HEK293 (cell line): Measurements from ENCODE around the gene HDAC1.

ENCODE experiments used
- CTCF ChIA-PET: fragments of 350-600 bp; formaldehyde crosslinking; extraction: SDS; loops from one replicate; lab custom pipeline; 2021; ENCODE audit warnings: antibody characterized with exemption; lab: Yijun Ruan, JAX
- POLR2A ChIA-PET: fragments of 300-600 bp; formaldehyde crosslinking; extraction: SDS; loops from one replicate; lab custom pipeline; 2020; ENCODE audit warnings: antibody characterized with exemption, inconsistent platforms; lab: Yijun Ruan, JAX
- H3K27ac ChIP-seq: fragments of 200-500 bp; sonication (Bioruptor generic); 2 replicates; pipeline ENCODE4 v1.5.1; 2014; ENCODE audit warnings: low read depth, low read length, control low read depth, inconsistent platforms; ENCODE audit errors: extremely low read depth
- H3K36me3 ChIP-seq, 2 experiments: fragments of 200-500 bp in 1 of 2; sonication (Bioruptor generic) in 1 of 2; 1 replicate in 1 of 2; 2 replicates in 1 of 2; pipeline ENCODE4 v1.5.1; 2014 to 2017; ENCODE audit warnings: inconsistent platforms in 2 of 2, low read length in 2 of 2; ENCODE audit not compliant: control insufficient read depth in 2 of 2, insufficient read depth in 1 of 2
- H3K4me1 ChIP-seq: fragments of 200-500 bp; sonication (Bioruptor generic); 2 replicates; pipeline ENCODE4 v1.5.1; 2014; ENCODE audit warnings: mild to moderate bottlenecking, low read length, inconsistent platforms; ENCODE audit not compliant: control insufficient read depth, insufficient read depth
- H3K4me3 ChIP-seq: 2 replicates; pipeline ENCODE4 v1.5.1; 2011; ENCODE audit warnings: low read depth, mild to moderate bottlenecking, control low read depth, low read length, moderate library complexity
- H3K9me3 ChIP-seq: fragments of 200-500 bp; sonication (Bioruptor generic); 2 replicates; pipeline ENCODE4 v1.5.1; 2014; ENCODE audit warnings: low read depth, low read length, inconsistent platforms; ENCODE audit not compliant: control insufficient read depth, insufficient read depth
- BCL11B ChIP-seq: fragments of 450-650 bp; formaldehyde crosslinking; IDR thresholded peaks from 2 replicates; pipeline ENCODE4 v1.5.1; 2016; ENCODE audit warnings: low read depth, missing biosample characterization, missing genetic modification characterization
- SCRT2 ChIP-seq: fragments of 450-650 bp; formaldehyde crosslinking; IDR thresholded peaks from 2 replicates; pipeline ENCODE4 v1.5.1; 2016; ENCODE audit warnings: missing biosample characterization, missing genetic modification characterization
- YY2 ChIP-seq: fragments of 450-650 bp; formaldehyde crosslinking; IDR thresholded peaks from 2 replicates; pipeline ENCODE4 v1.5.1; 2016; ENCODE audit warnings: missing biosample characterization, missing genetic modification characterization
- ZBTB1 ChIP-seq: fragments of 450-650 bp; formaldehyde crosslinking; IDR thresholded peaks from 2 replicates; pipeline ENCODE4 v1.5.1; 2016; ENCODE audit warnings: missing biosample characterization, missing genetic modification characterization
- ZBTB17 ChIP-seq: fragments of 450-650 bp; formaldehyde crosslinking; IDR thresholded peaks from 2 replicates; pipeline ENCODE4 v1.5.1; 2016; ENCODE audit warnings: missing biosample characterization, missing genetic modification characterization
- ZEB2 ChIP-seq: fragments of 450-650 bp; formaldehyde crosslinking; IDR thresholded peaks from 2 replicates; pipeline ENCODE4 v1.5.1; 2016; ENCODE audit warnings: missing biosample characterization, missing genetic modification characterization
- ZIC2 ChIP-seq: fragments of 450-650 bp; formaldehyde crosslinking; IDR thresholded peaks from 2 replicates; pipeline ENCODE4 v1.5.1; 2016; ENCODE audit warnings: missing biosample characterization, missing genetic modification characterization
- ZNF133 ChIP-seq: fragments of 450-650 bp; formaldehyde crosslinking; IDR thresholded peaks from 2 replicates; pipeline ENCODE4 v1.5.1; 2016; ENCODE audit warnings: missing biosample characterization, missing genetic modification characterization
- ZNF146 ChIP-seq: fragments of 450-650 bp; formaldehyde crosslinking; IDR thresholded peaks from 2 replicates; pipeline ENCODE4 v1.5.1; 2016; ENCODE audit warnings: missing biosample characterization, missing genetic modification characterization
- ZNF521 ChIP-seq: fragments of 450-650 bp; formaldehyde crosslinking; IDR thresholded peaks from 2 replicates; pipeline ENCODE4 v1.5.1; 2017; ENCODE audit warnings: missing biosample characterization, mild to moderate bottlenecking, missing genetic modification characterization
- ZNF549 ChIP-seq: fragments of 450-650 bp; IDR thresholded peaks from 2 replicates; pipeline ENCODE4 v1.5.1; 2018; ENCODE audit warnings: missing biosample characterization, missing genetic modification characterization, mild to moderate bottlenecking, inconsistent platforms, moderate library complexity
- ZNF585B ChIP-seq: fragments of 450-650 bp; formaldehyde crosslinking; IDR thresholded peaks from 2 replicates; pipeline ENCODE4 v1.5.1; 2016; ENCODE audit warnings: missing biosample characterization, missing genetic modification characterization
- ZNF629 ChIP-seq: fragments of 450-650 bp; formaldehyde crosslinking; IDR thresholded peaks from 2 replicates; pipeline ENCODE4 v1.5.1; 2017; ENCODE audit warnings: missing biosample characterization, missing genetic modification characterization
- ZNF658 ChIP-seq: fragments of 450-650 bp; formaldehyde crosslinking; IDR thresholded peaks from 2 replicates; pipeline ENCODE4; 2016; ENCODE audit warnings: missing biosample characterization, missing genetic modification characterization
- ZNF664 ChIP-seq: fragments of 450-650 bp; formaldehyde crosslinking; IDR thresholded peaks from 2 replicates; pipeline ENCODE4 v1.5.1; 2016; ENCODE audit warnings: missing biosample characterization, missing genetic modification characterization
- ZNF747 ChIP-seq: fragments of 450-650 bp; formaldehyde crosslinking; IDR thresholded peaks from 2 replicates; pipeline ENCODE4 v1.5.1; 2016; ENCODE audit warnings: missing biosample characterization, missing genetic modification characterization
- ZNF777 ChIP-seq: fragments of 450-650 bp; formaldehyde crosslinking; IDR thresholded peaks from 2 replicates; pipeline ENCODE4 v1.5.1; 2017; ENCODE audit warnings: missing biosample characterization, missing genetic modification characterization, borderline replicate concordance
- ZNF791 ChIP-seq: fragments of 450-650 bp; formaldehyde crosslinking; IDR thresholded peaks from 2 replicates; pipeline ENCODE4 v1.5.1; 2016; ENCODE audit warnings: missing biosample characterization, missing genetic modification characterization
- ZNF843 ChIP-seq: fragments of 450-650 bp; formaldehyde crosslinking; IDR thresholded peaks from 2 replicates; pipeline ENCODE4 v1.5.1; 2016; ENCODE audit warnings: missing biosample characterization, missing genetic modification characterization
- TF ChIP-seq, protein P1 (sequence below): fragments of 450-650 bp; formaldehyde crosslinking; IDR thresholded peaks from 2 replicates; pipeline ENCODE4 v1.5.1; 2016; ENCODE audit warnings: missing biosample characterization, missing genetic modification characterization, borderline replicate concordance
- TF ChIP-seq, protein P2 (sequence below): fragments of 450-650 bp; formaldehyde crosslinking; IDR thresholded peaks from 2 replicates; pipeline ENCODE4 v1.5.1; 2016; ENCODE audit warnings: missing biosample characterization, missing genetic modification characterization
- TF ChIP-seq, protein P3 (sequence below): fragments of 450-650 bp; formaldehyde crosslinking; IDR thresholded peaks from 2 replicates; pipeline ENCODE4 v1.5.1; 2016; ENCODE audit warnings: missing biosample characterization, missing genetic modification characterization
- TF ChIP-seq, protein P4 (sequence below): fragments of 450-650 bp; formaldehyde crosslinking; IDR thresholded peaks from 2 replicates; pipeline ENCODE4 v1.5.1; 2016; ENCODE audit warnings: missing biosample characterization, missing genetic modification characterization

HDAC1 gene

DNA sequence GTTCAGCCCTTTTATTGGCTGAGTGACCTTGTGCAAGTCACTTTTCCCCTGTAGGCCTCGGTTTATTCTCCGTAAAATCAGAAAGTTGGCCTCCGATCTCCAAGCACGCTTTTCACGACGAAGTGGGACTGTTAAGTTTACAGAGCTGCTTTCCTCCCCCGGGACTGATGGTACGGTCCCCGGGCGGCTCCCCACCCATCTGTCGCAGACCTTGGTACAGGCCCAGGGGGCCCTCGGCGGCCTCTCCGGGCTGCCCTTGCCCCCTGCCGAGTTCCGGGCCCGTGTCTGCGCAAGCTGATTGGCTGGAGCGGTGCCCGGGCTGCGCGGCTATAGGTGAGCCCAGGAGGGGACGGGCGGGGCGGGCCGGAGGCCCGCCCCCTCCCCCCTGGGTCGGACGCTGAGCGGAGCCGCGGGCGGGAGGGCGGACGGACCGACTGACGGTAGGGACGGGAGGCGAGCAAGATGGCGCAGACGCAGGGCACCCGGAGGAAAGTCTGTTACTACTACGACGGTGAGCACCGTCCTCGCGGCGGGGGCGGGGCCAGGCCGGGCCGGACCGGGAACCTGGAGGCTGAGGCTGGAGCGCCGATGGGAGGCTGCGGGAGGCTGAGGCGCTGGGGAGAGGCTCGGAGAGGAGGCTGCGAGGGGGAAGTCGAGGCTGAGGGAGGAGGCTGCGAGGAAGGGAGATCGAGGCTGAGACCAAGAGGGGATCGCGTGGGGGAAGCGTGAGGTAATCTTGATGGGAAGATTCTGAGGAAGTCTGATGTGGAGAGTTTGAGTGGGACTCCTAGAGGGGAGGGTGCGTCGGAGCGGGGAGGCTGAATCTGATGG lies at the start of gene HDAC1:
Gene HDAC1 (plus strand): TSS at position 376 of the 831 bp plus-strand sequence. CDS start 87 bp downstream, at position 463.
- H3K4me3 ChIP-seq: peak within 1 kb of the TSS; percentile 94
- H3K36me3 ChIP-seq: peaks cover 0 to 23% of the 10 kb centered on the region in 2 experiments; a peak in 2 of 3 replicates
- H3K4me1 ChIP-seq: peaks cover 4% of the 10 kb centered on the region; the same call in 1 of the 2 replicates
- CTCF ChIA-PET: interaction anchor here (0.6 to 2.5 kb wide), 4 partner anchors 37 to 85 kb away, joined by 3 to 8 read pairs (median 5); no protein-coding TSS in a partner anchor
- H3K27ac ChIP-seq: peak within 1 kb of the TSS; percentile 73
- POLR2A ChIA-PET: interaction anchor here (0.6 to 2.7 kb wide), 21 partner anchors 11 to 219 kb away, joined by 3 to 28 read pairs (median 3); partner anchors contain the start of genes BSDC1, FAM167B, LCK and MARCKSL1
- H3K9me3 ChIP-seq: no peaks in the 10 kb centered on the region
- 0 out of 2 replicates have a peak, but pooled peaks have one; percentile 8 for TF ChIP-seq ZNF664 (tag by site-specific recombination)
- no peak for TF ChIP-seq ZNF549 (tag by site-specific recombination)
- TF ChIP-seq ZNF747 (tag by site-specific recombination): no peak
- peak; percentile 86 for TF ChIP-seq ZNF146 (tag by site-specific recombination)
- TF ChIP-seq ZNF629 (tag by site-specific recombination): peak; percentile 38
- peak; percentile 63 for TF ChIP-seq ZNF843 (tag by site-specific recombination)
- no peak for TF ChIP-seq ZNF585B (tag by site-specific recombination)
- TF ChIP-seq ZNF133 (tag by site-specific recombination): peak; percentile 70
- TF ChIP-seq ZNF521 (tag by site-specific recombination): no peak
- TF ChIP-seq, protein P1, sequence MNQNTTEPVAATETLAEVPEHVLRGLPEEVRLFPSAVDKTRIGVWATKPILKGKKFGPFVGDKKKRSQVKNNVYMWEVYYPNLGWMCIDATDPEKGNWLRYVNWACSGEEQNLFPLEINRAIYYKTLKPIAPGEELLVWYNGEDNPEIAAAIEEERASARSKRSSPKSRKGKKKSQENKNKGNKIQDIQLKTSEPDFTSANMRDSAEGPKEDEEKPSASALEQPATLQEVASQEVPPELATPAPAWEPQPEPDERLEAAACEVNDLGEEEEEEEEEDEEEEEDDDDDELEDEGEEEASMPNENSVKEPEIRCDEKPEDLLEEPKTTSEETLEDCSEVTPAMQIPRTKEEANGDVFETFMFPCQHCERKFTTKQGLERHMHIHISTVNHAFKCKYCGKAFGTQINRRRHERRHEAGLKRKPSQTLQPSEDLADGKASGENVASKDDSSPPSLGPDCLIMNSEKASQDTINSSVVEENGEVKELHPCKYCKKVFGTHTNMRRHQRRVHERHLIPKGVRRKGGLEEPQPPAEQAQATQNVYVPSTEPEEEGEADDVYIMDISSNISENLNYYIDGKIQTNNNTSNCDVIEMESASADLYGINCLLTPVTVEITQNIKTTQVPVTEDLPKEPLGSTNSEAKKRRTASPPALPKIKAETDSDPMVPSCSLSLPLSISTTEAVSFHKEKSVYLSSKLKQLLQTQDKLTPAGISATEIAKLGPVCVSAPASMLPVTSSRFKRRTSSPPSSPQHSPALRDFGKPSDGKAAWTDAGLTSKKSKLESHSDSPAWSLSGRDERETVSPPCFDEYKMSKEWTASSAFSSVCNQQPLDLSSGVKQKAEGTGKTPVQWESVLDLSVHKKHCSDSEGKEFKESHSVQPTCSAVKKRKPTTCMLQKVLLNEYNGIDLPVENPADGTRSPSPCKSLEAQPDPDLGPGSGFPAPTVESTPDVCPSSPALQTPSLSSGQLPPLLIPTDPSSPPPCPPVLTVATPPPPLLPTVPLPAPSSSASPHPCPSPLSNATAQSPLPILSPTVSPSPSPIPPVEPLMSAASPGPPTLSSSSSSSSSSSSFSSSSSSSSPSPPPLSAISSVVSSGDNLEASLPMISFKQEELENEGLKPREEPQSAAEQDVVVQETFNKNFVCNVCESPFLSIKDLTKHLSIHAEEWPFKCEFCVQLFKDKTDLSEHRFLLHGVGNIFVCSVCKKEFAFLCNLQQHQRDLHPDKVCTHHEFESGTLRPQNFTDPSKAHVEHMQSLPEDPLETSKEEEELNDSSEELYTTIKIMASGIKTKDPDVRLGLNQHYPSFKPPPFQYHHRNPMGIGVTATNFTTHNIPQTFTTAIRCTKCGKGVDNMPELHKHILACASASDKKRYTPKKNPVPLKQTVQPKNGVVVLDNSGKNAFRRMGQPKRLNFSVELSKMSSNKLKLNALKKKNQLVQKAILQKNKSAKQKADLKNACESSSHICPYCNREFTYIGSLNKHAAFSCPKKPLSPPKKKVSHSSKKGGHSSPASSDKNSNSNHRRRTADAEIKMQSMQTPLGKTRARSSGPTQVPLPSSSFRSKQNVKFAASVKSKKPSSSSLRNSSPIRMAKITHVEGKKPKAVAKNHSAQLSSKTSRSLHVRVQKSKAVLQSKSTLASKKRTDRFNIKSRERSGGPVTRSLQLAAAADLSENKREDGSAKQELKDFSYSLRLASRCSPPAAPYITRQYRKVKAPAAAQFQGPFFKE (tag by site-specific recombination): no peak
- TF ChIP-seq, protein P2, sequence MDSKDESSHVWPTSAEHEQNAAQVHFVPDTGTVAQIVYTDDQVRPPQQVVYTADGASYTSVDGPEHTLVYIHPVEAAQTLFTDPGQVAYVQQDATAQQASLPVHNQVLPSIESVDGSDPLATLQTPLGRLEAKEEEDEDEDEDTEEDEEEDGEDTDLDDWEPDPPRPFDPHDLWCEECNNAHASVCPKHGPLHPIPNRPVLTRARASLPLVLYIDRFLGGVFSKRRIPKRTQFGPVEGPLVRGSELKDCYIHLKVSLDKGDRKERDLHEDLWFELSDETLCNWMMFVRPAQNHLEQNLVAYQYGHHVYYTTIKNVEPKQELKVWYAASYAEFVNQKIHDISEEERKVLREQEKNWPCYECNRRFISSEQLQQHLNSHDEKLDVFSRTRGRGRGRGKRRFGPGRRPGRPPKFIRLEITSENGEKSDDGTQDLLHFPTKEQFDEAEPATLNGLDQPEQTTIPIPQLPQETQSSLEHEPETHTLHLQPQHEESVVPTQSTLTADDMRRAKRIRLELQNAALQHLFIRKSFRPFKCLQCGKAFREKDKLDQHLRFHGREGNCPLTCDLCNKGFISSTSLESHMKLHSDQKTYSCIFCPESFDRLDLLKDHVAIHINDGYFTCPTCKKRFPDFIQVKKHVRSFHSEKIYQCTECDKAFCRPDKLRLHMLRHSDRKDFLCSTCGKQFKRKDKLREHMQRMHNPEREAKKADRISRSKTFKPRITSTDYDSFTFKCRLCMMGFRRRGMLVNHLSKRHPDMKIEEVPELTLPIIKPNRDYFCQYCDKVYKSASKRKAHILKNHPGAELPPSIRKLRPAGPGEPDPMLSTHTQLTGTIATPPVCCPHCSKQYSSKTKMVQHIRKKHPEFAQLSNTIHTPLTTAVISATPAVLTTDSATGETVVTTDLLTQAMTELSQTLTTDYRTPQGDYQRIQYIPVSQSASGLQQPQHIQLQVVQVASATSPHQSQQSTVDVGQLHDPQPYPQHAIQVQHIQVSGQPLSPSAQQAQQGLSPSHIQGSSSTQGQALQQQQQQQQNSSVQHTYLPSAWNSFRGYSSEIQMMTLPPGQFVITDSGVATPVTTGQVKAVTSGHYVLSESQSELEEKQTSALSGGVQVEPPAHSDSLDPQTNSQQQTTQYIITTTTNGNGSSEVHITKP: peak; percentile 98
- TF ChIP-seq ZNF777 (tag by site-specific recombination): peak; percentile 100
- TF ChIP-seq BCL11B: peak; percentile 53; the same call in 1 of the 2 replicates
- no peak for TF ChIP-seq SCRT2 (tag by site-specific recombination)
- TF ChIP-seq ZBTB1: no peak
- no peak for TF ChIP-seq ZNF658
- peak; percentile 76; the same call in 1 of the 2 replicates for TF ChIP-seq YY2 (tag by site-specific recombination)
- TF ChIP-seq ZNF791 (tag by site-specific recombination): no peak
- TF ChIP-seq, protein P3, sequence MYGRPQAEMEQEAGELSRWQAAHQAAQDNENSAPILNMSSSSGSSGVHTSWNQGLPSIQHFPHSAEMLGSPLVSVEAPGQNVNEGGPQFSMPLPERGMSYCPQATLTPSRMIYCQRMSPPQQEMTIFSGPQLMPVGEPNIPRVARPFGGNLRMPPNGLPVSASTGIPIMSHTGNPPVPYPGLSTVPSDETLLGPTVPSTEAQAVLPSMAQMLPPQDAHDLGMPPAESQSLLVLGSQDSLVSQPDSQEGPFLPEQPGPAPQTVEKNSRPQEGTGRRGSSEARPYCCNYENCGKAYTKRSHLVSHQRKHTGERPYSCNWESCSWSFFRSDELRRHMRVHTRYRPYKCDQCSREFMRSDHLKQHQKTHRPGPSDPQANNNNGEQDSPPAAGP (tag by site-specific recombination): peak; percentile 79; the same call in 1 of the 2 replicates
- peak; percentile 98 for TF ChIP-seq ZEB2 (tag by site-specific recombination)
- TF ChIP-seq ZIC2 (tag by site-specific recombination): peak; percentile 83
- TF ChIP-seq ZBTB17: peak; percentile 98
- TF ChIP-seq, protein P4, sequence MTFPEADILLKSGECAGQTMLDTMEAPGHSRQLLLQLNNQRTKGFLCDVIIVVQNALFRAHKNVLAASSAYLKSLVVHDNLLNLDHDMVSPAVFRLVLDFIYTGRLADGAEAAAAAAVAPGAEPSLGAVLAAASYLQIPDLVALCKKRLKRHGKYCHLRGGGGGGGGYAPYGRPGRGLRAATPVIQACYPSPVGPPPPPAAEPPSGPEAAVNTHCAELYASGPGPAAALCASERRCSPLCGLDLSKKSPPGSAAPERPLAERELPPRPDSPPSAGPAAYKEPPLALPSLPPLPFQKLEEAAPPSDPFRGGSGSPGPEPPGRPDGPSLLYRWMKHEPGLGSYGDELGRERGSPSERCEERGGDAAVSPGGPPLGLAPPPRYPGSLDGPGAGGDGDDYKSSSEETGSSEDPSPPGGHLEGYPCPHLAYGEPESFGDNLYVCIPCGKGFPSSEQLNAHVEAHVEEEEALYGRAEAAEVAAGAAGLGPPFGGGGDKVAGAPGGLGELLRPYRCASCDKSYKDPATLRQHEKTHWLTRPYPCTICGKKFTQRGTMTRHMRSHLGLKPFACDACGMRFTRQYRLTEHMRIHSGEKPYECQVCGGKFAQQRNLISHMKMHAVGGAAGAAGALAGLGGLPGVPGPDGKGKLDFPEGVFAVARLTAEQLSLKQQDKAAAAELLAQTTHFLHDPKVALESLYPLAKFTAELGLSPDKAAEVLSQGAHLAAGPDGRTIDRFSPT (tag by site-specific recombination): peak; percentile 85
